Uterus (tissue), 2 donors: ENCODE results near the gene CNNM2.

ENCODE experiments used
- POLR2A ChIP-seq, 2 donors: fragments of 450-650 bp; IDR thresholded peaks; one replicate each; pipeline ENCODE4 v1.6.1; 2016; ENCODE audit warnings: antibody characterized with exemption in 2 of 2, mild to moderate bottlenecking in 1 of 2, moderate library complexity in 1 of 2
- TF ChIP-seq, protein P1 (sequence below), 4 experiments: fragments of 200-600 bp in 2 of 4; fragments of 450-650 bp in 2 of 4; sonication (generic) in 2 of 4; IDR thresholded peaks; one replicate each; pipeline ENCODE4 v1.5.1; 2016 to 2019; ENCODE audit warnings: antibody characterized with exemption in 4 of 4, mild to moderate bottlenecking in 2 of 4, moderate library complexity in 1 of 4

DNA sequence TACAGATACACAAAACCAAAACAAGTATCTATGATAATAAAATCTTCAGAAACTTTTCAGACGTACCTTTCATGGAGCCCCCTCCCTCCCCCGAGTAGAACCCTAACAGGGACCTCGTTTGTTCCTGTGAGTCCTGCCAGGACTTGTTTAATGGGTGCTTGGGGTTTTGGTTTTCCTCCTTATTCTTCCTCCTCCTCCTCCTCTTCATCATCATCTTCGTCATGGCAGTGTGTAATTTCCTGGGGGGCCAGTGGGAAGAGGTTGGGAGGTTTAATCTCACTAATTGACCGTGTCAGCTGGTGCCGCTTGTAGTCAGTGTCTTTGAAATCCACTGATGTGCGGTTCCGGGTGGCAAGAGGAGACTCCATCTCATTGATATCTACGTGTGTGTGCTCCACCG is 171.4 kb downstream of the CNNM2 start:
- TF ChIP-seq, protein P1, sequence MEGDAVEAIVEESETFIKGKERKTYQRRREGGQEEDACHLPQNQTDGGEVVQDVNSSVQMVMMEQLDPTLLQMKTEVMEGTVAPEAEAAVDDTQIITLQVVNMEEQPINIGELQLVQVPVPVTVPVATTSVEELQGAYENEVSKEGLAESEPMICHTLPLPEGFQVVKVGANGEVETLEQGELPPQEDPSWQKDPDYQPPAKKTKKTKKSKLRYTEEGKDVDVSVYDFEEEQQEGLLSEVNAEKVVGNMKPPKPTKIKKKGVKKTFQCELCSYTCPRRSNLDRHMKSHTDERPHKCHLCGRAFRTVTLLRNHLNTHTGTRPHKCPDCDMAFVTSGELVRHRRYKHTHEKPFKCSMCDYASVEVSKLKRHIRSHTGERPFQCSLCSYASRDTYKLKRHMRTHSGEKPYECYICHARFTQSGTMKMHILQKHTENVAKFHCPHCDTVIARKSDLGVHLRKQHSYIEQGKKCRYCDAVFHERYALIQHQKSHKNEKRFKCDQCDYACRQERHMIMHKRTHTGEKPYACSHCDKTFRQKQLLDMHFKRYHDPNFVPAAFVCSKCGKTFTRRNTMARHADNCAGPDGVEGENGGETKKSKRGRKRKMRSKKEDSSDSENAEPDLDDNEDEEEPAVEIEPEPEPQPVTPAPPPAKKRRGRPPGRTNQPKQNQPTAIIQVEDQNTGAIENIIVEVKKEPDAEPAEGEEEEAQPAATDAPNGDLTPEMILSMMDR (IDR thresholded peaks at IDR 0.05), result no peak
- TF ChIP-seq POLR2A (IDR thresholded peaks at IDR 0.05), result no peak
